HepG2 (cell line): ENCODE measurements around the gene FOLR2. TPM values are rescaled to one million over a fixed set of nuclear protein-coding genes. Genes with fewer than 3 reads are reported as not detected.

Experiments
- ATAC-seq: fragments of 200-7000 bp; cut with Tn5 transposase; 3 replicates; pipeline ENCODE4 v1.9.1; 2020; ENCODE audit warnings: mild to moderate bottlenecking, moderate library complexity
- BruUV-seq: library from RNA; stranded (reverse); fragments of 400-500 nt; replicated peaks from 2 replicates; lab custom pipeline; 2021; lab: Mats Ljungman, UMichigan
- CTCF ChIA-PET: fragments of 300-600 bp; formaldehyde crosslinking; extraction: SDS; loops from one replicate; lab custom pipeline; 2021; ENCODE audit warnings: low total read pairs, inconsistent platforms, low intra/inter-chr PET ratio; lab: Yijun Ruan, JAX
- POLR2A ChIA-PET: fragments of 350-600 bp; sonication (Branson Sonifier 250); formaldehyde crosslinking; loops from one replicate; lab custom pipeline; 2020; ENCODE audit warnings: antibody characterized with exemption, inconsistent platforms; lab: Yijun Ruan, JAX
- DNase-seq: peaks from one replicate; pipeline ENCODE4 v3.0.0-alpha.2; 2015; ENCODE audit warnings: low spot score
- FAIRE-seq: peaks from 3 replicates; lab custom pipeline; 2011; peaks lifted over from hg19 to GRCh38; lab: Jason Lieb, UNC
- H2AFZ ChIP-seq: one replicate; pipeline ENCODE4 v1.6.1; 2011; ENCODE audit warnings: low read length, inconsistent platforms
- H3K27ac ChIP-seq: fragments of 300-600 bp; 3 replicates; pipeline ENCODE4 v1.8.0; 2011; ENCODE audit warnings: mixed run types, mild to moderate bottlenecking, mixed read lengths, low read length, inconsistent platforms; ENCODE audit not compliant: insufficient read depth; ENCODE audit errors: extremely low read length
- H3K27me3 ChIP-seq, 2 experiments: fragments of 200-600 bp in 1 of 2; 2 replicates in 1 of 2; 3 replicates in 1 of 2; pipeline versions ENCODE4 v1.6.0 to v1.8.0; 2011; ENCODE audit warnings: low read length in 2 of 2, mild to moderate bottlenecking in 2 of 2, moderate library complexity in 2 of 2, inconsistent platforms in 1 of 2; ENCODE audit not compliant: insufficient read depth in 2 of 2, control insufficient read depth in 1 of 2
- H3K36me3 ChIP-seq, 2 experiments: fragments of 200-600 bp in 1 of 2; replicated peaks in 1 of 2; 2 replicates in 1 of 2; 3 replicates in 1 of 2; pipeline versions ENCODE4 v1.5.1 to v1.8.0; 2011; ENCODE audit warnings: low read length in 2 of 2, inconsistent platforms in 1 of 2; ENCODE audit not compliant: insufficient read depth in 2 of 2, control insufficient read depth in 1 of 2
- H3K4me1 ChIP-seq: 2 replicates; pipeline ENCODE4 v1.5.1; 2012; ENCODE audit warnings: low read length, inconsistent platforms; ENCODE audit not compliant: insufficient read depth
- H3K4me2 ChIP-seq: 2 replicates; pipeline ENCODE4 v1.6.0; 2011; ENCODE audit warnings: low read depth, low read length, inconsistent platforms
- H3K4me3 ChIP-seq, 3 experiments: fragments of 200-600 bp in 1 of 3; sonication (generic), shearing (Covaris generic) in 1 of 3; replicated peaks in 1 of 3; 2 replicates each; pipeline ENCODE4 v1.5.1; 2011 to 2016; ENCODE audit warnings: low read length in 3 of 3, inconsistent platforms in 2 of 3, low read depth in 2 of 3, mild to moderate bottlenecking in 2 of 3, control low read depth in 1 of 3, mixed read lengths in 1 of 3; ENCODE audit not compliant: insufficient read depth in 1 of 3
- H3K79me2 ChIP-seq: one replicate; pipeline ENCODE4 v1.6.1; 2011; ENCODE audit warnings: low read length, inconsistent platforms; ENCODE audit not compliant: insufficient read depth
- H3K9ac ChIP-seq: 2 replicates; pipeline ENCODE4 v1.6.0; 2011; ENCODE audit warnings: mild to moderate bottlenecking, low read depth, low read length, inconsistent platforms; ENCODE audit not compliant: insufficient read depth
- H3K9me3 ChIP-seq: 2 replicates; pipeline ENCODE4 v1.5.1; 2012; ENCODE audit warnings: mild to moderate bottlenecking, low read length
- H4K20me1 ChIP-seq: 2 replicates; pipeline ENCODE4 v1.6.0; 2011; ENCODE audit warnings: inconsistent platforms, mild to moderate bottlenecking, low read length, moderate library complexity; ENCODE audit not compliant: insufficient read depth
- ARNT ChIP-seq: fragments of 450-650 bp; IDR thresholded peaks from 2 replicates; pipeline ENCODE4 v1.6.1; 2017
- GZF1 ChIP-seq: sonication (generic); formaldehyde crosslinking; IDR thresholded peaks from 2 replicates; pipeline ENCODE4 v1.5.1; 2020; ENCODE audit warnings: mild to moderate bottlenecking, missing genetic modification reagents
- HNF4A ChIP-seq: sonication (generic); formaldehyde crosslinking; IDR thresholded peaks from 2 replicates; pipeline ENCODE4 v1.4.0; 2020; ENCODE audit warnings: missing genetic modification reagents
- KLF12 ChIP-seq: sonication (generic); formaldehyde crosslinking; IDR thresholded peaks from 2 replicates; pipeline ENCODE4 v1.4.0; 2020; ENCODE audit warnings: missing genetic modification reagents, borderline replicate concordance
- LCORL ChIP-seq, 2 experiments: fragments of 450-650 bp in 1 of 2; sonication (generic) in 1 of 2; formaldehyde crosslinking in 1 of 2; IDR thresholded peaks; 2 replicates each; pipeline versions ENCODE4 v1.5.0 to v1.6.1; 2017 to 2020; ENCODE audit warnings: antibody characterized with exemption in 1 of 2, missing genetic modification reagents in 1 of 2
- RARA ChIP-seq: IDR thresholded peaks from 2 replicates; pipeline ENCODE4 v1.6.1; 2016; ENCODE audit warnings: missing genetic modification reagents, missing compliant biosample characterization
- SATB2 ChIP-seq: sonication (generic); formaldehyde crosslinking; IDR thresholded peaks from 2 replicates; pipeline ENCODE4 v1.5.0; 2020; ENCODE audit warnings: missing genetic modification reagents
- SP5 ChIP-seq: IDR thresholded peaks from 2 replicates; pipeline ENCODE4 v1.6.1; 2016; ENCODE audit warnings: low read depth, borderline replicate concordance
- TBX2 ChIP-seq: sonication (generic); formaldehyde crosslinking; IDR thresholded peaks from 2 replicates; pipeline ENCODE4 v1.5.0; 2020; ENCODE audit warnings: missing genetic modification reagents, mild to moderate bottlenecking, borderline replicate concordance
- U2AF2 ChIP-seq: fragments of 200-400 bp; formaldehyde crosslinking; IDR thresholded peaks from 2 replicates; pipeline ENCODE4 v1.6.1; 2017; ENCODE audit warnings: low read depth, mild to moderate bottlenecking, low read length
- ZNF180 ChIP-seq: sonication (generic); formaldehyde crosslinking; IDR thresholded peaks from 2 replicates; pipeline ENCODE4 v1.4.0; 2020; ENCODE audit warnings: low read depth, missing genetic modification reagents, borderline replicate concordance
- ZNF274 ChIP-seq: sonication (generic); formaldehyde crosslinking; IDR thresholded peaks from 2 replicates; pipeline ENCODE4 v1.5.1; 2020; ENCODE audit warnings: mild to moderate bottlenecking, missing genetic modification reagents
- WGBS: methylation state at CpG from one replicate; pipeline ENCODE4 v1.1.6; 2017; ENCODE audit warnings: low lambda C conversion rate; 5-methylcytosine and 5-hydroxymethylcytosine counted together
- in situ Hi-C: cut with HindIII; loops from 2 replicates; pipeline ENCODE4 v1.10.0; 2017; ENCODE audit warnings: low pct_unique_long_range_greater_than_20kb; ENCODE audit not compliant: extremely low pct_ligation_motif_present
- intact Hi-C: fragments of 100-400 bp; cut with micrococcal nuclease; formaldehyde crosslinking; loops from one replicate; pipeline ENCODE4 v1.10.0; 2022; ENCODE audit not compliant: unreplicated experiment
- polyA plus RNA-seq, 8 experiments: library from polyadenylated mRNA; depleted of rRNA in 3 of 8; stranded (reverse) in 7 of 8; unstranded in 1 of 8; fragments of >200 nt; fragmentation: Illumina TruSeq in 4 of 8; extraction: Trizol in 4 of 8; gene quantifications; 2 replicates each; pipeline versions ENCODE4 v1.2.1 to v1.2.3, GENCODE V29; 2011 to 2016; ENCODE audit warnings: low read depth in 4 of 8, missing spikeins in 1 of 8, mixed read lengths in 1 of 8; ENCODE audit not compliant: insufficient read depth in 1 of 8
- total RNA-seq, 5 experiments: library from RNA; depleted of rRNA; stranded (reverse); fragments of >200 nt; fragmentation: Illumina TruSeq; extraction: Trizol; gene quantifications; 2 replicates each; pipeline ENCODE4 v1.2.3, GENCODE V29; 2016; ENCODE audit warnings: low read depth in 1 of 5
- TF ChIP-seq, protein P1 (sequence below): sonication (generic); formaldehyde crosslinking; IDR thresholded peaks from 2 replicates; pipeline ENCODE4 v1.8.0; 2023; ENCODE audit warnings: mild to moderate bottlenecking, missing genetic modification reagents
- TF ChIP-seq, protein P2 (sequence below): sonication (generic); formaldehyde crosslinking; IDR thresholded peaks from 2 replicates; pipeline ENCODE4 v1.8.1; 2022; ENCODE audit warnings: mild to moderate bottlenecking, missing genetic modification reagents
- TF ChIP-seq, protein P3 (sequence below): sonication (generic); formaldehyde crosslinking; IDR thresholded peaks from 2 replicates; pipeline ENCODE4 v1.4.0; 2020; ENCODE audit warnings: mild to moderate bottlenecking, missing genetic modification reagents, borderline replicate concordance
- TF ChIP-seq, protein P4 (sequence below): sonication (generic); formaldehyde crosslinking; IDR thresholded peaks from 2 replicates; pipeline ENCODE4 v1.5.1; 2020; ENCODE audit warnings: mild to moderate bottlenecking, missing genetic modification reagents, moderate library complexity
- TF ChIP-seq, protein P5 (sequence below): sonication (generic); formaldehyde crosslinking; IDR thresholded peaks from 2 replicates; pipeline ENCODE4 v1.4.0; 2020; ENCODE audit warnings: mild to moderate bottlenecking, missing genetic modification reagents
- TF ChIP-seq, protein P6 (sequence below): sonication (generic); formaldehyde crosslinking; conservative IDR thresholded peaks from 2 replicates; pipeline ENCODE4 v1.4.0; 2020; ENCODE audit warnings: missing genetic modification reagents

Gene FOLR2
- total and polyA plus RNA-seq, 2 of the 13 experiments (the other 11 are each of a cell fraction or from before 2014, with no cell fraction given): 0.09 TPM; not detected in 1

DNA sequence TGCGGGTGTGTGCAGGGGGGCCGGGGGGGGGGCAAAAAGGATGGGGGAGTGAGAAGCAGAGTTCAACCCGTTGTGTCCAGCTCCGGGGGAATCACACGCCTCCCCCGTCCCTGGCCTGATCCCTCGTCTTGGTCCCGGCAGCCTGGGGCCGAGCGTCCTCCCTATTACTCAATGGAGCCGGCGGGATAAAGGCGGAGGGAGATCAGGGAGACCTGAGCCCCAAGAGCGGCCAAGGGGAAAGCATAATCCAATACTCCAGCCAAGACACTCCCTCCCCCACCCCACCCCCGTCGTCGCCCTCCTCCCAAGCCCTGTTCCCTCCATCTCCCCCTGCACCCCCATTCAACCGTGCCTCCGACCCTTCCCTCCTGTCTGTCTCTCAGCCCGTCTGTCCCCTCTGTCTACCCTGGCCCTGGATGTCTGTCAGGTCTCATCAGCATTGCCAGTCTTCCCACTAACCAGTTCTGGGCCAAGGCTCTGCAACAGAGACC, 24.7 kb downstream of the FOLR2 start:
- no peak for ATAC-seq
- intact Hi-C loops: no loop called here
- no peak overlapping the region for H3K4me3 ChIP-seq

More for the DNA sequence above, 24.7 kb downstream of the FOLR2 start:
- H4K20me1 ChIP-seq: no peaks in the 10 kb centered on the region
- peaks cover 17% of the 10 kb centered on the region for H3K4me1 ChIP-seq
- no peak overlapping the region for H3K9ac ChIP-seq
- H3K27ac ChIP-seq: no peak overlapping the region
- DNase-seq (no peak), FAIRE-seq (no peak)
- H3K36me3 ChIP-seq: peaks cover 0 to under 1% of the 10 kb centered on the region in 2 experiments; a peak in 1 of 5 replicates
- CTCF ChIA-PET: no interaction called here
- POLR2A ChIA-PET: no interaction called here
- H2AFZ ChIP-seq: no peak overlapping the region
- WGBS: 57% methylated on average over 20 of the region's 20 CpGs
- H3K4me2 ChIP-seq: no peak overlapping the region
- H3K79me2 ChIP-seq: no peaks in the 10 kb centered on the region
- H3K27me3 ChIP-seq: peaks cover 11 to 56% of the 10 kb centered on the region in 2 experiments
- BruUV-seq: no TSS peak
- no peaks in the 10 kb centered on the region for H3K9me3 ChIP-seq
- TF ChIP-seq, protein P1, sequence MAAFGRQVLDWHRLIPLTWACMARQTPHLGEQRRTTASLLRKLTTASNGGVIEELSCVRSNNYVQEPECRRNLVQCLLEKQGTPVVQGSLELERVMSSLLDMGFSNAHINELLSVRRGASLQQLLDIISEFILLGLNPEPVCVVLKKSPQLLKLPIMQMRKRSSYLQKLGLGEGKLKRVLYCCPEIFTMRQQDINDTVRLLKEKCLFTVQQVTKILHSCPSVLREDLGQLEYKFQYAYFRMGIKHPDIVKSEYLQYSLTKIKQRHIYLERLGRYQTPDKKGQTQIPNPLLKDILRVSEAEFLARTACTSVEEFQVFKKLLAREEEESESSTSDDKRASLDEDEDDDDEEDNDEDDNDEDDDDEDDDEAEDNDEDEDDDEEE: no peak
- TF ChIP-seq RARA (CRISPR knock-in tag) (no peak), SATB2 (no peak), SP5 (CRISPR knock-in tag) (no peak), ZNF180 (CRISPR knock-in tag) (no peak), U2AF2 (no peak), LCORL (IDR thresholded peaks at IDR 0.05) (no peak), LCORL (CRISPR knock-in tag; IDR thresholded peaks at IDR 0.05) (no peak), KLF12 (CRISPR knock-in tag) (no peak), HNF4A (no peak), GZF1 (CRISPR knock-in tag) (no peak), TBX2 (CRISPR knock-in tag) (no peak), ARNT (no peak), ZNF274 (CRISPR knock-in tag) (no peak)
- TF ChIP-seq, protein P2, sequence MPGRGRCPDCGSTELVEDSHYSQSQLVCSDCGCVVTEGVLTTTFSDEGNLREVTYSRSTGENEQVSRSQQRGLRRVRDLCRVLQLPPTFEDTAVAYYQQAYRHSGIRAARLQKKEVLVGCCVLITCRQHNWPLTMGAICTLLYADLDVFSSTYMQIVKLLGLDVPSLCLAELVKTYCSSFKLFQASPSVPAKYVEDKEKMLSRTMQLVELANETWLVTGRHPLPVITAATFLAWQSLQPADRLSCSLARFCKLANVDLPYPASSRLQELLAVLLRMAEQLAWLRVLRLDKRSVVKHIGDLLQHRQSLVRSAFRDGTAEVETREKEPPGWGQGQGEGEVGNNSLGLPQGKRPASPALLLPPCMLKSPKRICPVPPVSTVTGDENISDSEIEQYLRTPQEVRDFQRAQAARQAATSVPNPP (CRISPR knock-in tag): no peak
- TF ChIP-seq, protein P3, sequence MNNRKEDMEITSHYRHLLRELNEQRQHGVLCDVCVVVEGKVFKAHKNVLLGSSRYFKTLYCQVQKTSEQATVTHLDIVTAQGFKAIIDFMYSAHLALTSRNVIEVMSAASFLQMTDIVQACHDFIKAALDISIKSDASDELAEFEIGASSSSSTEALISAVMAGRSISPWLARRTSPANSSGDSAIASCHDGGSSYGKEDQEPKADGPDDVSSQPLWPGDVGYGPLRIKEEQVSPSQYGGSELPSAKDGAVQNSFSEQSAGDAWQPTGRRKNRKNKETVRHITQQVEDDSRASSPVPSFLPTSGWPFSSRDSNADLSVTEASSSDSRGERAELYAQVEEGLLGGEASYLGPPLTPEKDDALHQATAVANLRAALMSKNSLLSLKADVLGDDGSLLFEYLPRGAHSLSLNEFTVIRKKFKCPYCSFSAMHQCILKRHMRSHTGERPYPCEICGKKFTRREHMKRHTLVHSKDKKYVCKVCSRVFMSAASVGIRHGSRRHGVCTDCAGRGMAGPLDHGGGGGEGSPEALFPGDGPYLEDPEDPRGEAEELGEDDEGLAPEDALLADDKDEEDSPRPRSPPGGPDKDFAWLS: no peak
- TF ChIP-seq, protein P4, sequence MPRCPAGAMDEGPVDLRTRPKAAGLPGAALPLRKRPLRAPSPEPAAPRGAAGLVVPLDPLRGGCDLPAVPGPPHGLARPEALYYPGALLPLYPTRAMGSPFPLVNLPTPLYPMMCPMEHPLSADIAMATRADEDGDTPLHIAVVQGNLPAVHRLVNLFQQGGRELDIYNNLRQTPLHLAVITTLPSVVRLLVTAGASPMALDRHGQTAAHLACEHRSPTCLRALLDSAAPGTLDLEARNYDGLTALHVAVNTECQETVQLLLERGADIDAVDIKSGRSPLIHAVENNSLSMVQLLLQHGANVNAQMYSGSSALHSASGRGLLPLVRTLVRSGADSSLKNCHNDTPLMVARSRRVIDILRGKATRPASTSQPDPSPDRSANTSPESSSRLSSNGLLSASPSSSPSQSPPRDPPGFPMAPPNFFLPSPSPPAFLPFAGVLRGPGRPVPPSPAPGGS (CRISPR knock-in tag): no peak
- TF ChIP-seq, protein P5, sequence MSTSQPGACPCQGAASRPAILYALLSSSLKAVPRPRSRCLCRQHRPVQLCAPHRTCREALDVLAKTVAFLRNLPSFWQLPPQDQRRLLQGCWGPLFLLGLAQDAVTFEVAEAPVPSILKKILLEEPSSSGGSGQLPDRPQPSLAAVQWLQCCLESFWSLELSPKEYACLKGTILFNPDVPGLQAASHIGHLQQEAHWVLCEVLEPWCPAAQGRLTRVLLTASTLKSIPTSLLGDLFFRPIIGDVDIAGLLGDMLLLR (CRISPR knock-in tag): no peak
- TF ChIP-seq, protein P6, sequence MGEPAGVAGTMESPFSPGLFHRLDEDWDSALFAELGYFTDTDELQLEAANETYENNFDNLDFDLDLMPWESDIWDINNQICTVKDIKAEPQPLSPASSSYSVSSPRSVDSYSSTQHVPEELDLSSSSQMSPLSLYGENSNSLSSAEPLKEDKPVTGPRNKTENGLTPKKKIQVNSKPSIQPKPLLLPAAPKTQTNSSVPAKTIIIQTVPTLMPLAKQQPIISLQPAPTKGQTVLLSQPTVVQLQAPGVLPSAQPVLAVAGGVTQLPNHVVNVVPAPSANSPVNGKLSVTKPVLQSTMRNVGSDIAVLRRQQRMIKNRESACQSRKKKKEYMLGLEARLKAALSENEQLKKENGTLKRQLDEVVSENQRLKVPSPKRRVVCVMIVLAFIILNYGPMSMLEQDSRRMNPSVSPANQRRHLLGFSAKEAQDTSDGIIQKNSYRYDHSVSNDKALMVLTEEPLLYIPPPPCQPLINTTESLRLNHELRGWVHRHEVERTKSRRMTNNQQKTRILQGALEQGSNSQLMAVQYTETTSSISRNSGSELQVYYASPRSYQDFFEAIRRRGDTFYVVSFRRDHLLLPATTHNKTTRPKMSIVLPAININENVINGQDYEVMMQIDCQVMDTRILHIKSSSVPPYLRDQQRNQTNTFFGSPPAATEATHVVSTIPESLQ (CRISPR knock-in tag): no peak
- in situ Hi-C loops: no loop called here
